Kidney glomerular epithelial cell (primary cell): ENCODE data around the gene ATP2A3.
A peak's percentile ranks its signal among the peaks of the same experiment; 100 is the strongest.

ENCODE experiments used
- DNase-seq: peaks from one replicate; lab custom pipeline; 2025; lab: John Stamatoyannopoulos, UW

Gene ATP2A3

DNA sequence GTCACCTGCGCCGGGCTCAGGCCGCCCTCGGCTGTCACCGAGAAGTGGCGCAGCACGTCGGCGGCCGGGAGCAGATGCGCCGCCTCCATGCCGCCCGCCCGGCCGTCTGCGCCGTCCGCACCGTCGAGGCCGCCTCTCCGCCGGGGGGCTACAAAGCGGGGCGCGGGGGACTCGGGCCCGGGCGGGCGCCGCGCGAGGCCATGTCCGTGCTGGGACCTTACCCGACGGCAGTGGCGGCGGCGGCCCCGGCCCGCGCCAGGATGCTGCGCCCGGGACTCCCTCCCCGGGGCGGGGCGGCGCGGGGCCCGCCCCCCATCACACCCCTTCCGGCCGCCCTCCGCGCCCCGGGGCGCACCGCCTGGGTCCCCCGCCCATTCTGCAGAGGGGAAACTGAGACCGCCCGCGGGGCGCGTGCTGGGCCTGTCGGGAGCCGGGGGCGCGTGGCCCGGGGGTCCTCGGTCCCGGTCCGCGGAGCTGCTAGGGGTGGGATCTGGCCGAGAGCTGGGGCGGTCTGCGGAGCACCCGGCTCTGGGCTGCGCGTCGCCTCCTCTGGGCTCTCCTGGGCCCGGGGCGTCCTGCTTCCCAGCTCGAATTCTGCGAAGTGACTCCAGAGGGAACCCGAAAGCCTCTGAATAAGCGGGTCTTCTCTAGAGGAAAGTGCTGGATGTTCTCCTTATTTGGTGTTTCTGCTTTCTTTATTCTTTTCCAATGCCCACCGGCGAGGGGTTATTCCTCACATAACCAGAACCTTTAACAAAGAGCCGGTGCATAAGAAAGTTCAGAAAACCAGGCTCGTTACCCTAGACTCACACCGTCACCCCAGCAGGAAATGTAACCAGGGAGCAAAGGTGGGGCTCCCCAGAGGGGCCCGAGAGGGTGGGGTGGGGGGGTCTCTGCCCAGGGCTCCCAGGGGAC is at the start of gene ATP2A3:
Gene ATP2A3 (minus strand): TSS at position 235 of the 915 bp plus-strand sequence. CDS start 146 bp downstream, at position 89.
- no peak for DNase-seq

DNA sequence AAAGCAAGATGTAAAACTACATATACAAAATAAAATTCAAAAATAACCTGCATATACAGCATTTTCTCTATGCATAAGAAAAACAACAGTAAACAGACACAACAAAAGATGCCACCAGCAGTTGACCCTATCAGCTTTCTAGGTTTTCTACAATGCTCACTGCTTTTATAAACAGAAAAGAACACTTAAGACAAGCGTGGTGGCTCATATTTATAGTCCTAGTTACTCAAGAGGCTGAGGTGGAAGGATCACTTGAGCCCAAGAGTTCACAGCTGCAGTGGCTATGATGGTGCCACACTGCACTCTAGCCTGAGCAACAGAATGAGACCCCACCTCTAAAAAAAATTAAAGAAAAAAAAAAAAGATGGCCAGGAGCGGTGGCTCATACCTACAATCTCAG is 46.5 kb upstream of the ATP2A3 start:
- DNase-seq, result no peak

DNA sequence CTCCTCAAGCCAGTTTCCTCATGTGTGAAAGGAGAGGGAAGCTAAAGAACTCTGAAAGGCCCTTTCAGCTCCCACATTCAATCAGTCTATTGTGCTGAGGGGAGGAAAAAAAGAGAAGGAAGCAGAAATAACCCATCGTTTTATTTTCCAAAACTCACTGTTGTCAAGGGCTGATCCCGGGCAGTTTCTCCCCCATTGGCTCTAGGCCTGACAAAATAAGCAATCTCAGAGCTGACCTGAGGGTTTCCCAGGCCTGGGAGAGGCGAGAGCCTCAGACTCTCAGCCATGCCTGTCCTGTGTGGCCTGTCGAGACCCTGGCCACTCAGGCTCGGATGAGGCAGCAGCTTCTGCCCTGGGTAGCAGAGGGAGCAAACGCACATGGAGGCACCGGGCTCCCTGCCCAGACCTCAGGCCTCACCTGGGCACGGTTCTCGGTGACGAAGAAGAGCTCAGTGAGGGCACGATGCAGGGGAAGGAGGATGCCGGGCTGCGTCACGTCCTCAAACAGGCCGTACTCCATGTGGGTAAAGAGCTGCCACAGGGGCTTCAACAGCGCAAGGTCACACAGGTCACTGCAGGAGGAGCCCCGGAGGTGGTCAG is 45.0 kb upstream of the ATP2A3 start:
- no peak for DNase-seq

DNA sequence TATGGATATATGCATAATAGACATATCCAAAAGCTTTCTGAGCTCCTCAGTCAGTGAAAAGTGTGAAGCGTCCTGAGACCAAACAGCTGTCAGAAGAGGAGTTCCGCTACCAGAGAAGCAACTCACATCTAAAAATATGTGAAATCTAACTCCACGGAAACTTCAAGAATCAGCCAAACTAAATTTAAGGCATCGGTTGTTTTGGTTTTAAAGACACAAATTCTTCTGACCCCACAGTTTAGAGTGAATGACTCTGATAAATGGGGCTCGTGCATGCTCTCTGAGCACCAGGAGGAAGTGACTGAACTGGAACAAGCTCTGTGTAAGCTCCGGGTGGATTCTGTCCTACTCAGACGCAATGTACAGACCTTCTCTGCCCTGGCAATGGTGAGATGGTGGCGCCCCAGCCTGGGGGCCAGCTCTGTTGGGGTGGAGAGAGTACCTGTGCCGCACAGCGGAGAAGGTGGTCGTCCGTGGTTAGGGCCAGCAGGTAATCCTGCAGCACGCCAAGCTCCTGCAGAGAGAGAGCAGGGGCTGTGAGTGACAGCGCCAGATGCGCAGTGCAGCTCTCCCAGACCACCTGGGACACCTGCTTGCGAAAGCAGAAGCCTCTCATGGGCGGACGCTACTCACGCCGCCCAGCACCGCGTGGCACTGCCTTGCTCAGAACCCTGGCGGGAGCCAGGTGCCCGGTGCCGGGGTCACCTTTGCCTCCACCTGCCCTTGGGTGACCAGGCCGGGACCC is 44.4 kb upstream of the ATP2A3 start:
- no peak for DNase-seq

DNA sequence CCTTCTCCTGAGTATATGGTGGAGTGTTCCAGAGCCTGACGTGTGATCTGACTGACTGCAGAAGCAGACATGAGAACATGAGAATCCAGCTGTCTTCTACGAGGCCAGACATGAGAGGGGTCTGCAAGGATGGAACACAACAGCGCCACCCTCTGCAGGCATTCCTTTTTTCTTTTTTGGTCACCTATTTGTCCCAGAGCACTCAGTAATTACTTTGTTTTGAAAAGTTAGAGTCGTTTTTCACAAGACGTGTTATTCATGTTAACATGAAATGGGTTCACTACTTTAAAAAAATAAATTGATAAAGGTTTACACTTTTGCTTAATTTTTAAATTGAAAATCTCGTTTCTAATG is 43.8 kb upstream of the ATP2A3 start:
- no peak for DNase-seq

DNA sequence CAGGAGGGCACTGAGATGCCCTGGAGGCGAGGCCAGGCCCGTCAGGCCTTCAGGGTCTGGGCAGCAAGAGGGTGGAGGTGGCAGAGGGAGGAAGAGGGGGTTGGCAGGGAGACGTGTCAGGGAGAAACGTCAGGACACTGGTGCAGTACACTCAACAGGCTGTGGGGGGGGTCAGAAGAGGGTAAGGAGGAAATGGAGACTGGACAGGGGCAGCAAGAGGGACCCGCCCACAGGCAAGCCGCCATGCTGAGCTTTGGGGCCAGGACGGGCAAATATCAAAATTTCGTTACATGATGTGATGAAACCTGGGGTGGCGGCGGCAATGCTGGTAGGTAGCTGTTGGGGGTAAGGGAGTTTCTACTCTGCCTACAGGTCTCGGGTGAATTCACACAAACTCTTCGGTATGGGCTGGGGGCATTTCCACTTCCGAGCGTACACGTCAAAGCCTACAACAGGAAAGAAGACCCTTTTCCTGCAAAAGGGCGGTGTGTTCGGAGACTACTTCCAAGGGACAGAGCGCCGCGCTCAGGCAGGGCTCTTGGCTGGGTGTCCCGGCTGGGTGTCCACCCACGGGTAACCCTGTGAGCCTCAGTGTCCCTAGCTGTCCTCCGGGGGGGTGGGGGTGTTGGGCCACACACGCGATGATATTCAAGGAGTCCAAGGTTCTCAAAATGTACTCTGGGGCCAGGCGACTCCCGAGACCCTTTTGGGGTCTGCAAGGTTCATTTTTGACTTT is 43.3 kb upstream of the ATP2A3 start:
- no peak for DNase-seq

DNA sequence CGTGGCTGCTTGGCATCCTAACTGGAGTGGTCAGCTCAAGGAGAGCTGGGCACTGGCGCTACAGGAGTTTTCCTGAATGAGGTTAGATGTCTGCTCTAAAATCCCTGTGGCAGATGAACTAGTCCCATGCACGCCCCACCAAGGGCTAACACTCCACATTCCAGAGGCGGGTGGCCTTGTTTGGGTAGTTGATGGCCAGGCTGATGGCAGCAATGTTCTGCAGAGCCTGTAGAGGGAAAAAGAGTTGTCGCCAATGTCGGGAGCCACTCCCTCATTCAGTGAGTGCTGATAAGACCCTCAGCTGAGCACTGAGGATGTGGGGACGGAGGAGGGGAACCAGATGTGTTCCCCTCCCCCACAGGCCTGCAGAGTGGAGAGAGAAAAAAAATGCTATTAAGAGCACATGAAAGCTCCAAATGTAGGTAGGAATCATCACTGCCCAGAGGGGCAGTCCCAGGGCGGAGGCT is 42.5 kb upstream of the ATP2A3 start:
- DNase-seq, result no peak

DNA sequence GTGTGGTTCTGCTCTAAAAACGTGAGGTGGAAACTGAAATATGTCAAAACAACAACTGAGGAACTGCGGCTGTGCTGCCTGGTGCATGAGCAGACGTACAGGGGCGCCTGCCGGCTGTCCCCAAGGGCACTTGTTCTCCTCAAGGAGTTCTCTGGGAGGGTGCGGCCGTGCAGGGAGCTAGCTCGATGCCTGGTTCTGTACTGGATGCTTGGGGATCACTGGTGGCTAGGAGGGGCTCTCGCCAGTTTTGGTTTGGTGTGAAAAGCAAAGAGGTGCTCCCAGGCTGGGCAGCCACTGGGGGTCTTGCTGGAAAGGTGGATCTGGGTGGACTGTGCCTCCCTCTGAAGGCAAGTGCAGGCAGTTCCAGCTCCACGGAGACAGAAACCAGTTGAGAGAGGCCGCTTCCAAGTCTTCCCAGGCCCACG is 41.9 kb upstream of the ATP2A3 start:
- DNase-seq, result no peak

DNA sequence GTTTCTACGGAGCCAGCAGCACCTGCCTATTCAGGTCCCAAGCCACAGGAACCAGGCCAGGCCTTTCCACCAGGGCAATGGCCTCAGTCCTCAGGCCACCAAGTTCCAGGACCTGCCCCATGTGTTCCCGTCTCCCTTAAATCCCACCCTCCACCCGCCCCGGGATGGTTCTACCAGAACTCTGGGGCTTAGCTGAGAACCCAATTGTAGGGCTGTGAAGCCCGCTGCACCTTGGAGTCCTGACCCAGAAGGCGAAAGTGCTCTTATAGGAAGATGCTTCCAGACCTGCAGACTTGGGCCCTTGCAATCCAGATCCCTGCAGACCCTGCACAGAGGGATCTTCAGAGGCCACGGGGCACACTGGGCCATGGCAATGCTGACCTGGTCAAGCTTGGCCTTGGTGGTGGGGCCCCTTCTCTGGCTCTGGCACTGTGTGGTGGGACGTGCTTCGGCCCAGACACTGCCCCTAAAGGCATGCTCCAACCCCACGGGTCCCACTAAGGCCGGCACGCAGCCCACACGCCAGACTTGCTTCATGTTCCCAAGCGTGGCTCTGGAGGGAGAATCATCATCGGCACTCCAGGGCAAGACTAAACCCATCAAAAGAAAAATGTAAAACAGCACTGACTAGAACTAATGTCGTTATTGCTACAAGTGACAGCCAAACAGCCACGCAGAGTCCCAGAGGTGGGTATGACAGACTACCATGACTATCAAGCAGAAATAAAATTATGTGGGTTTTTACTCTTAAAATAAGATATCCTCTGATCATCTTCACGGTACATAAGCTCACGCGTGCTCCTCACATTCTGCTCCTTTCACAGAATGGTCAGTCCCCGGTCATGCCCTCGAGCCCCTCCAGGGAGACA is 41.3 kb upstream of the ATP2A3 start:
- no peak for DNase-seq

DNA sequence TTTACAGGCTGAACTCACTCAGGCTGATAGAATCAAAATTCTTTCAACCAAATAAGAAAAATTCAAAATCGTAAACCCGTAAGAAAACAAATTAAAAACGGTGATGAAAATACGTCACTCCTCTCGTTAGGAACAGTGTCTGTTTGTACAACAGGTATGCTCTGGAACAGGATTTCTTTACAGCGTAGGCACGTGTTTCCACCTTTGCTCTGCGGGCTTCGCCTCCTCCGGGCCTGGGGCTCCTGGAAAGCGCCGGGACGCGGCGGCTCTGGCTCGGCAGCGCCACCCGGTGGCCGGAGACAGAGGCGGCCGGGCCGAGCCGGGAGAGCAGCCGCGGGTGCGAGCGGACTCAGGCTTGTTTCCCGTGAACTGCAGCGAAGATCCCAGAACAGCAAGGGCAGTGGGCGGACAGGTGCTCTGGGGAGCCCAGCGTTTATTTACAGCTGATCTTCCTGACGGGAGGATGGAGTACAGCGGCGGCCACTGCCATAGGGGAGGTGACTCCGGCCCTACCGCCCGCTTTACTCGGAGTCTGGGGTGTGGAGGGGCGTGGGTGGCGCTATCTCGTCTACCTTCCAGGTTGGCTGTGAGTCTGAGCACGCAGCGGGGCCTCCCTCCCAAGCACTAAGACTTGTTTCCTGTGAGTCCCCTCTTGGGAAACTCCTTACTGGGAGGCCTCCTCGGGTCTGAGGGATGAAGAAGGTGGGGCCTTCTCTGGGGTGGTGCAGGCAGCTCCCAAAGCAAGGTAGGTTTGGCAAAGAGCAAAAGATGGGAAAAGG is 40.5 kb upstream of the ATP2A3 start:
- peak; percentile 11 for DNase-seq

DNA sequence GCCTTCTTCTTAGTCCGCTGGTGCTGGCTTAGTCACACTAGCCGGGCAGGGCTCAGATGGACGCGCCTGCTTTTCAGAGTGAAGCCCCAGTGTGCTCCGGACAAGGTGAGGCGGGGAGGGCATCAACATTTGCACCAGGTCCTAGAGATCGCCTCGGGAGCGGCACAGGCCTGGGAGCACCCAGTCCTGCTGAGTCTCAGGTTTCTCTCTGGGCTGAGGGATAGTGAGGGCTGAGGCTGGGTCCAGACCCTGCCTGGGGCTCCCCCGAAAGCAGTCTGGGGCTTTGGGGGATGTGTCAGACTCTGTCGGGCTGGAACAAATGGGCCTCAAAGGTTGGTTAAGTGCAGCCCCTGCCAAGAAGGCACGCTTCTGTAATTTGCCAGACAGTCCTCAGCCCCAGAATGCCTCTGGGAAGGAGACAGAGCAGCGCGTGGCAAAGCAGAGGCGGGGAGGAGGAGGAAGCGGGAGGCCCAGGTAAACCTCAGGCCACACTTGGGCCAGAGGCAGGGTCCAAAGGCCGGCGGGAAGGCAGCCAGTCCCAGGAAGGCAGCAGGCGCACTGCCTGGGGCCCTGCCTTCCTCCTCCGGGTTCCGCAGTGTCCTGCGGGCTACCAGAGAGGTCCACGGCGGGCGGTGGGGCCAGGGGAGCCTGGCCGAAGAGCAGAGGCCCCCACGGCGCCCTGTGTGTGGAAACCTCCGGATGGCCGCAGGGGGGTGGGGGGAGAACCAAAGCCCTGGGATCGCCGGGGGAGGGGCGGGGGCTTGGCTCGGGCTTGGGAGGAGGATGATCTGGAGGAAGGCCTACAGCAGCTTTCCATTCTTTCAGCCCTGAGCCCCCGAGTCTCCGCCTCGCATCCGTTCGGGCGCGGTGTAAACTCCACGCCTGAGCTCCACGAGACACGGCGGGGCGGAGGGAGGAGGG is 39.5 kb upstream of the ATP2A3 start:
- DNase-seq, result no peak

DNA sequence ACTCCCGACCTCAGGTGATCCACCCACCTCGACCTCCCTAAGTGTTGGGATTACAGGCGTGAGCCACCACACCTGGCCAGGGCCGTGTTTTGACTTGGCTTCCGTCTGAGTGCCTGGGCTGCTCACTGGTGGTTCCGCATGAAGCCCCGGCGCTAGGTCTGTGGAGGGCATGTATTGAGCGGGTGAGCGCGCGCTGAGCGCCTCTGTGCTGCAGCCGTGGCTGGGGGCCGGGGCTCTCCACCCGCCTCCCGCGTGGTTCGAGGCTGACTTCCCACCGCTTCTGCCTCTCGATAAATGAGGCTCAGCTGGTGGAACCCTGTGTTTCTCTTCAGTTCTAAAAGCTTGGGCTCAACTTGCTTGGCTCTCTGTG is 38.9 kb upstream of the ATP2A3 start:
- no peak for DNase-seq

DNA sequence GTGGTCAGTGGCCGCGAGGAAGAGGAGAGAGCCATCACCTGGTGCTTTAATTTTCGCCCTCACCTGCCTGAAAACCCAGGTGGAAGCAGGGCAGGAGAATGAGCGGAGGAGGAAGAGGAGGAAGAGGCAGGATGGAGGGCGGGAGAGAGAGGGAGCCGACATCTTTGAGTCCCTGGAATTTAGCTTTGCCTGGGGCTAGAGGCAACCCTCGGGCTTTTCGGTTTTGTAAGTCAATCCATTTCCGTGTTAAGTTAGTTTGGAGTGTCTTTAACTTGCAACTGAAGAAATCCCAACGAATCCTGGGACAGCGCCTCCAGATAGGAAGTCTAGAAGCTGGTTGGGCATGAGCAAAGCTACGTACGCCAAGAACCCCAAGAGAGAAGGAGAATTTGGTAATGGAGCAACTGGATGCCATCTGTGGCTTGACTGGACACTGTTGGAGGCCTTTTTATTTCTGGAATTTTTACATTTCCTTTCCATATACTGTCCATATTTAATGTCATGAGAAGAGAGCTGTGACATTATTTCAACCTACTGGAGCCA is 36.9 kb upstream of the ATP2A3 start:
- DNase-seq, result no peak

DNA sequence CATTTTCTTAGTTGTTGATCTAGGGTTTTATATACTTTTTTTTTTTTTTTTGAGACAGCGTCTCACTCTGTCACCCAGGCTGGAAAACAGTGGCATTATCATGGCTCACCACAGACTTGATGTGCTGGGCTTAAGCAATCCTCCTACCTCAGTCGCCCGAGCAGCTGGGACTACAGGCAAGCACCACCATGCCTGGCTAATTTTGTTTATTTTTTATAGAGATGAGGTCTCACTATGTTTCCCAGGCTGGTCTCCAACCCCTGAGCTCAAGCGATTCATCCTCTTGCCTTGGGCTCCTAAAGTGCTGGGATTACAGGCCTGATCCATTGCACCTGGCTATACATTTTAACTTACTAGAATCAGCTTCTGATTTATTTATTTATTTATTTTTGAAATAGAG is 34.2 kb upstream of the ATP2A3 start:
- DNase-seq, result no peak

DNA sequence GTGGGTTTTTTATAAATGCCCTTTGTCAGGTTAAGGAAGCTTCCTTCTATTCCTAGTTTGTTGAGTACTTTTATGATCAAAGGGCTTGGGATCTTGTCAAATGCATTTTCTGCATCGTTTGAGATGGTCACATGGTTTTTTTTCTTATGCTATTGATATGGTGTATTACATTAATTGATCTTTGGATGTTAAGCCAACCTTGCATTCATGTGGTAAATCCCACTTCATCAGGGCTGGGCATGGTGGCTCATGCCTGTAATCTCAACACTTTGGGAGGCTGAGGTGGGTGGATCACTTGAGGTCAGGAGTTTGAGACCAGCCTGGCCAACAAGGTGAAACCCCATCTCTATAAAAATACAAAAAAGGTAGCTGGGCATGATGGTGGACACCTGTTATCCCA is 30.8 kb upstream of the ATP2A3 start:
- DNase-seq, result no peak

DNA sequence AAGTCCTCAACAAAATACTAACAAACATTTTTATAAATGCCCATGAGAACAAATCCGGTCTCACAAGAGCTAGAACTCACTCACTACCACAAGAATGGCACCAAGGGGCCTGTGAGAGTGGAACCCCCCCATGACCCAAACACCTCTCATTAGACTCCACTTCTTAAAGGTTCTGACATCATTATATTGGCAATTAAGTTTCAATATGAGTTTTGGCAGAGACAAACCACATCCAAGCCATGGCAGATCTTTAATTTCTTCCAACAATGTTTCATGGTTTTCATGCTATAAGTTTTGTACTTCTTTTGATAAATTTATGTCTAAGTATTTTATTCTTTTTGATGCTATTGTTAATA is 30.0 kb upstream of the ATP2A3 start:
- DNase-seq, result no peak

DNA sequence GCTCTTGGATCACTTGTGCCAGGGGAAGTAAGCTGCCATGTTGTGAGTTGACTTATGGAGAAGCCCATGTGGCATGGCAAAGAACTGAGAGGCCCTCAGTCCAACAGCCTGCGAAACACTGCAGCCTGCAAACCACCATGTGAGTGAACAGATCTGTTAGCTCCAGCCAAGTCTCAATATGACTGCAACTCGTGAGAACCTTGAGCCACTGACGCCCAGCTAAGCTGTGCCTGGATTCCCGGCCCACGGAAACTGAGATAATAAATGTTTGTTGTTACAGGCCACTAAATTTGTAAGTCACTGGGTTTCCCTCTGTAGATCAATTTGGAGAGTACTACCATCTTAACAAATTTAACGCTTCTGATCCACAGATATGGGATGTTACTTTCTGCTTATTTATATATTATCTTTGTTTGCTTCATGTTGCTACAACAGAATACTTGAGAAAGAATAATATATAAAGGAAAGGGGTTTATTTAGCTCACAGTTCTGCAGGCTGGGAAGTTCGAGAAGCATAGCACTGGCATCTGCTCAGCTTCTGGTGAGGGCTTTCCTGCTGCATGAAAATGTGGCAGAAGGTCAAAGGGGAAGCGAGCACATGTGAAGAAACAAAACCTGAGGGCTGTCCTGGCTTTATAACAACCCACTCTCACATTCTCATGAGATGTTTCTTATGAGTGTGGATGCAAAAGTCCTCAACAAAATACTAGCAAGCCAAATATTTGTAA is 29.4 kb upstream of the ATP2A3 start:
- no peak for DNase-seq

DNA sequence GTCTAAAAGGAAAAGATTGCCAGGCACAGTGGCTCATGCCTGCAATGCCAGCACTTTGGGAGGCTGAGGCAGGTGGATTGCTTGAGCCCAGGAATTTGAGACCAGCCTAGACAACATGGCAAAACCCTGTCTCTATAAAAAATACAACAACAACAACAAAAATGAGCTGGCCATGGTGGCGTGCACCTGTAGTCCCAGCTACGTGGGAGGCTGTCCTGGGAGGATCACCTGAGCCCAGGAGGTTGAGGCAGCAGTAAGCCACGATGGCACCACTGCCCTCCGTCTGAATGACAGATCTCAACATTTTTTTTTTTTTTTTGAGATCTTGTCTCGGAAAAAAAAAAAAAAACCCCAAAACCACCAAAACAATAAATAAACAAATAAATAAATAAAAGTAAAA is 28.1 kb upstream of the ATP2A3 start:
- DNase-seq, result no peak
